ENCODE measurements around the gene RS1. TPM values are rescaled to one million over a fixed set of nuclear protein-coding genes. Genes with fewer than 3 reads are reported as not detected.

Gene RS1
- polyA plus RNA-seq, 2 of the 4 experiments (the other 2 are of a cell fraction), result not detected

- H3K4me2 ChIP-seq, result no peak overlapping the region
- DNase-seq (ENCODE audit: low read depth in 1 of 2, low spot score in 1 of 2) (no peak), ATAC-seq (no peak), FAIRE-seq (no peak)
- 92% methylated on average over 15 of the region's 15 CpGs for WGBS (ENCODE audit: missing lambda C conversion rate)
- CTCF ChIA-PET, result interaction anchor here (1.3 to 1.4 kb wide), 2 partner anchors 9 to 219 kb away, joined by 3 read pairs; no protein-coding TSS in a partner anchor
- no peak overlapping the region for H3K4me3 ChIP-seq
- TF ChIP-seq USF2 (IDR thresholded peaks at IDR 0.05) (no peak), BHLHE40 (IDR thresholded peaks at IDR 0.05; ENCODE audit: low read depth, low read length) (no peak), RNF2 (IDR thresholded peaks at IDR 0.05; ENCODE audit: borderline replicate concordance, low read depth) (no peak), HMGXB4 (CRISPR knock-in tag; IDR thresholded peaks at IDR 0.05; ENCODE audit: borderline replicate concordance) (no peak), HEYL (CRISPR knock-in tag; IDR thresholded peaks at IDR 0.05) (no peak), SMC3 (IDR thresholded peaks at IDR 0.05) (no peak), RARB (CRISPR knock-in tag; IDR thresholded peaks at IDR 0.05) (no peak), ELK1 (IDR thresholded peaks at IDR 0.05; ENCODE audit: low read depth, low read length) (no peak), KDM5A (IDR thresholded peaks at IDR 0.05) (no peak), E2F6 (IDR thresholded peaks at IDR 0.05; ENCODE audit: borderline replicate concordance, low read depth) (no peak), TFCP2L1 (CRISPR knock-in tag; IDR thresholded peaks at IDR 0.05) (no peak), POLR2AphosphoS2 (conservative IDR thresholded peaks at IDR 0.05; ENCODE audit: low read length) (no peak)
- no peaks in the 10 kb centered on the region for H3K4me1 ChIP-seq
- no peak overlapping the region for H3K27ac ChIP-seq
- no peaks in the 10 kb centered on the region for H3K9me3 ChIP-seq
- POLR2A ChIA-PET, result no interaction called here
Measured at GRCh38 chrX:18666614-18667013, 5.3 kb downstream of the RS1 start.

GRCh38 chrX:18664947-18665346 lies 7.0 kb downstream of the RS1 start:
- H3K9me3 ChIP-seq, result no peaks in the 10 kb centered on the region
- DNase-seq (ENCODE audit: low read depth in 1 of 2, low spot score in 1 of 2) (no peak), ATAC-seq (peak; percentile 59 to 76; a peak in 4 of 6 replicates), FAIRE-seq (no peak)
- ChIA-PET POLR2A (no interaction called here), CTCF (interaction anchor here (0.9 kb wide), 1 partner anchor 63 kb away, joined by 3 read pairs; no protein-coding TSS in a partner anchor)
- H3K4me1 ChIP-seq, result no peaks in the 10 kb centered on the region
- WGBS (ENCODE audit: missing lambda C conversion rate), result 85% methylated on average over 8 of the region's 8 CpGs
- no peak overlapping the region for H3K4me3 ChIP-seq
- H3K4me2 ChIP-seq, result no peak overlapping the region
- H3K27ac ChIP-seq, result no peak overlapping the region
- TF ChIP-seq HES2 (IDR thresholded peaks at IDR 0.05) (no peak), CBX2 (IDR thresholded peaks at IDR 0.05; ENCODE audit: borderline replicate concordance, low read depth) (no peak), CTCF (IDR thresholded peaks at IDR 0.05) (no peak), NFE2L2 (conservative IDR thresholded peaks at IDR 0.05; ENCODE audit: low read length) (no peak), TP53 (CRISPR knock-in tag; IDR thresholded peaks at IDR 0.05) (no peak), FOSB (CRISPR knock-in tag; IDR thresholded peaks at IDR 0.05) (no peak), HOXB5 (CRISPR knock-in tag; IDR thresholded peaks at IDR 0.05) (no peak)
